ENCODE data around the gene HIPK1. TPM values are rescaled to one million over a fixed set of nuclear protein-coding genes. Genes with fewer than 3 reads are reported as not detected.

HIPK1 gene
- total and polyA plus RNA-seq, 2 of the 13 experiments (the other 11 are each of a cell fraction or from before 2014, with no cell fraction given): 20.8 to 33.4 TPM

DNA sequence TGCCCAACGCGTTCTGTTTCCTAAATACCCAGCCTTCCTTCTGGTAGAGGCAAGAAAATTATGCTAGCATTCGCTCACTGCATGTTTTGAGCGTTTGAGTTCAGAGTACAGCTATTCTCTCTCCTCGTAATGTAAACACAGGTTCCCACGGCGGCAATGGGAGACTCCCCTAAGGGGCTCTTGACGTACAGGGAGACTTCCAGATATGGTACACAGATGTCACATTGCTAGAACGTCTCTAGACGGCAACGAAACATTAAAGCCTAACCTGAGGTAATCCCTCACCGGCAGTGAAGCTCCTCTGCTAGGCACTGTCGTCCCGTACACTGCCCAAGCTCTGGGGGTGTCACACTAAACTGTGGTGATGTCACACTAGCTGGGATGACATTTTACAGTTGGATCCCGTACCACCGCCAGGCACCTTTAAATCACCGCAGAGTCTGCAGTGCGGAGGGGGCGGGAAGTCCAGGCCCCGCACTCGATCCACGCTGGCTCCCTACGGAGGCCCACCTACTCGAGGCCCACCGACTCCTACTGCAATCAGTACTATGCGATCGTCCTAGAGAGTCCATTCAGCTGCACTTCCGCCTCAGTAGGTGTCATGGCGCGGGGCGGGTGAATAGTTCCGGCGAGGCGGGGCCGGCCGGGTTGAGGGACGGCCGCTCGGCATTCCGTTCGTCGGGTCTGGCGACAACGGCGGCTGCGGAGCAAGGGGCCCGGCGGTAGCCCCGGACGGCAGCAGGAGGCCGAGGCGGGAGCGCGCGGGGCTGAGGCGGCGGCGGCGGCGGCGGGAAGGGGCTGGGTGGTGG is at the start of gene HIPK1 (continued):
- 0 out of 2 replicates have a peak, but pooled peaks have one; percentile 71 for TF ChIP-seq TBP (CRISPR knock-in tag; IDR thresholded peaks at IDR 0.05)
- peak; percentile 80 for TF ChIP-seq CBX1 (IDR thresholded peaks at IDR 0.05; ENCODE audit: low read depth)
- TF ChIP-seq, protein P1, sequence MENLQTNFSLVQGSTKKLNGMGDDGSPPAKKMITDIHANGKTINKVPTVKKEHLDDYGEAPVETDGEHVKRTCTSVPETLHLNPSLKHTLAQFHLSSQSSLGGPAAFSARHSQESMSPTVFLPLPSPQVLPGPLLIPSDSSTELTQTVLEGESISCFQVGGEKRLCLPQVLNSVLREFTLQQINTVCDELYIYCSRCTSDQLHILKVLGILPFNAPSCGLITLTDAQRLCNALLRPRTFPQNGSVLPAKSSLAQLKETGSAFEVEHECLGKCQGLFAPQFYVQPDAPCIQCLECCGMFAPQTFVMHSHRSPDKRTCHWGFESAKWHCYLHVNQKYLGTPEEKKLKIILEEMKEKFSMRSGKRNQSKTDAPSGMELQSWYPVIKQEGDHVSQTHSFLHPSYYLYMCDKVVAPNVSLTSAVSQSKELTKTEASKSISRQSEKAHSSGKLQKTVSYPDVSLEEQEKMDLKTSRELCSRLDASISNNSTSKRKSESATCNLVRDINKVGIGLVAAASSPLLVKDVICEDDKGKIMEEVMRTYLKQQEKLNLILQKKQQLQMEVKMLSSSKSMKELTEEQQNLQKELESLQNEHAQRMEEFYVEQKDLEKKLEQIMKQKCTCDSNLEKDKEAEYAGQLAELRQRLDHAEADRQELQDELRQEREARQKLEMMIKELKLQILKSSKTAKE (CRISPR knock-in tag; IDR thresholded peaks at IDR 0.05; ENCODE audit: borderline replicate concordance): 0 out of 2 replicates have a peak, but pooled peaks have one; percentile 8
- TF ChIP-seq SRF (IDR thresholded peaks at IDR 0.05; ENCODE audit: low read depth, low read length): peak; percentile 94
- peak; percentile 70 for TF ChIP-seq CHD2 (IDR thresholded peaks at IDR 0.05; ENCODE audit: low read depth, low read length)
- TF ChIP-seq ZNF282 (IDR thresholded peaks at IDR 0.05; ENCODE audit: partially characterized antibody): no peak
- no peak for TF ChIP-seq RFX3 (CRISPR knock-in tag; IDR thresholded peaks at IDR 0.05)
- peak; percentile 84 for TF ChIP-seq SP5 (CRISPR knock-in tag; IDR thresholded peaks at IDR 0.05; ENCODE audit: borderline replicate concordance, low read depth)
- TF ChIP-seq ZNF597 (CRISPR knock-in tag; IDR thresholded peaks at IDR 0.05): no peak
- TF ChIP-seq ZNF10 (CRISPR knock-in tag; IDR thresholded peaks at IDR 0.05; ENCODE audit: borderline replicate concordance, low read depth): no peak
- TF ChIP-seq ZNF75D (CRISPR knock-in tag; IDR thresholded peaks at IDR 0.05; ENCODE audit: borderline replicate concordance): no peak
- TF ChIP-seq ZNF607 (CRISPR knock-in tag; IDR thresholded peaks at IDR 0.05; ENCODE audit: borderline replicate concordance): peak; percentile 85
- TF ChIP-seq HNRNPLL (IDR thresholded peaks at IDR 0.05; ENCODE audit: low read depth, low read length, poor library complexity, severe bottlenecking): peak; percentile 78
- TF ChIP-seq NFE2L1 (CRISPR knock-in tag; IDR thresholded peaks at IDR 0.05; ENCODE audit: borderline replicate concordance): no peak
- peak; percentile 75 for TF ChIP-seq ZZZ3 (CRISPR knock-in tag; IDR thresholded peaks at IDR 0.05; ENCODE audit: borderline replicate concordance)
- TF ChIP-seq DMAP1 (CRISPR knock-in tag; IDR thresholded peaks at IDR 0.05): peak; percentile 54; the same call in 1 of the 2 replicates
- no peak for TF ChIP-seq GTF2F1 (IDR thresholded peaks at IDR 0.05; ENCODE audit: low read length)
- peak; percentile 88 for TF ChIP-seq CREM (IDR thresholded peaks at IDR 0.05)
- TF ChIP-seq CREM (CRISPR knock-in tag; IDR thresholded peaks at IDR 0.05): no peak
- TF ChIP-seq ZNF891 (CRISPR knock-in tag; IDR thresholded peaks at IDR 0.05): no peak
- no peak for TF ChIP-seq THAP7 (CRISPR knock-in tag; IDR thresholded peaks at IDR 0.05)
- no peak for TF ChIP-seq ZNF326 (CRISPR knock-in tag; IDR thresholded peaks at IDR 0.05; ENCODE audit: borderline replicate concordance)
- TF ChIP-seq BRD4 (CRISPR knock-in tag; IDR thresholded peaks at IDR 0.05): peak; percentile 81
- no peak for TF ChIP-seq ZNF800 (CRISPR knock-in tag; IDR thresholded peaks at IDR 0.05)
- TF ChIP-seq MYNN (CRISPR knock-in tag; IDR thresholded peaks at IDR 0.05; ENCODE audit: low read depth): no peak; the same call in 1 of the 2 replicates
- TF ChIP-seq HMG20B (CRISPR knock-in tag; conservative IDR thresholded peaks at IDR 0.05): peak; percentile 68; the same call in 1 of the 2 replicates
